Stomach (tissue), 9 donors: ENCODE measurements around the gene NKAIN2. TPM values are rescaled to one million over a fixed set of nuclear protein-coding genes. Genes with fewer than 3 reads are reported as not detected.

Experiments
- DNase-seq, 2 donors: peaks; one replicate each; pipeline versions ENCODE4 v3.0.0 to v3.0.0-alpha.2; 2013 to 2019
- H3K27ac ChIP-seq, 5 donors: fragments of 200-600 bp in 4 of 5; sonication (generic) in 4 of 5; one replicate each; pipeline ENCODE4 v1.5.1; 2013 to 2019; ENCODE audit warnings: mild to moderate bottlenecking in 1 of 5, moderate library complexity in 1 of 5
- H3K27me3 ChIP-seq, 3 donors: fragments of 200-600 bp; sonication (generic); one replicate each; pipeline ENCODE4 v1.5.1; 2017 to 2019; ENCODE audit warnings: mixed run types in 1 of 3
- H3K36me3 ChIP-seq, 4 donors: fragments of 200-600 bp; sonication (generic); 1 replicate in 3 of 4; 2 replicates in 1 of 4; pipeline ENCODE4 v1.5.1; 2016 to 2019
- H3K4me1 ChIP-seq, 4 donors: fragments of 200-600 bp; sonication (generic); one replicate each; pipeline ENCODE4 v1.5.1; 2016 to 2019
- H3K4me3 ChIP-seq, 4 donors: fragments of 200-600 bp; sonication (generic) in 3 of 4; one replicate each; pipeline ENCODE4 v1.5.1; 2016 to 2019; ENCODE audit warnings: mild to moderate bottlenecking in 1 of 4
- H3K9me3 ChIP-seq, 4 donors: fragments of 200-600 bp; sonication (generic); one replicate each; pipeline ENCODE4 v1.5.1; 2016 to 2019
- CTCF ChIP-seq, 7 experiments: fragments of 450-650 bp in 4 of 7; fragments of 200-600 bp in 3 of 7; sonication (generic) in 3 of 7; IDR thresholded peaks; one replicate each; pipeline ENCODE4 v1.5.1; 2016 to 2019; ENCODE audit warnings: antibody characterized with exemption in 7 of 7, control low read depth in 2 of 7, mild to moderate bottlenecking in 1 of 7
- EP300 ChIP-seq: sonication (generic); formaldehyde crosslinking; IDR thresholded peaks from one replicate; pipeline ENCODE4 v1.6.1; 2017; ENCODE audit warnings: antibody characterized with exemption
- POLR2A ChIP-seq, 4 donors: fragments of 450-650 bp; IDR thresholded peaks; one replicate each; pipeline ENCODE4 v1.6.1; 2016; ENCODE audit warnings: antibody characterized with exemption in 4 of 4, control low read depth in 2 of 4, mild to moderate bottlenecking in 1 of 4, moderate library complexity in 1 of 4
- POLR2AphosphoS5 ChIP-seq, 3 donors: sonication (generic); formaldehyde crosslinking; IDR thresholded peaks; one replicate each; pipeline ENCODE4 v1.6.1; 2016; ENCODE audit warnings: antibody characterized with exemption in 3 of 3
- WGBS, 5 donors: extraction: QIAGEN DNeasy Blood & Tissue Kit in 3 of 5; methylation state at CpG; one replicate each; pipeline versions ENCODE4 v1.1.5 to v1.1.7; 2013 to 2018; 5-methylcytosine and 5-hydroxymethylcytosine counted together
- intact Hi-C: fragments of 100-400 bp; cut with DNase I; formaldehyde crosslinking; loops from one replicate; pipeline ENCODE4 v1.15.1; 2023; ENCODE audit warnings: low total_unique reads
- polyA plus RNA-seq, 3 donors: library from polyadenylated mRNA; stranded (reverse); fragments of 200-250 nt; gene quantifications; one replicate each; pipeline ENCODE4 v1.2.3, GENCODE V29; 2013
- total RNA-seq, 5 donors: library from RNA; depleted of rRNA; stranded (reverse); fragments of >200 nt; gene quantifications; one replicate each; pipeline versions ENCODE4 v1.1.0 to v1.2.3, GENCODE V29; 2014 to 2016
- donor health status: healthy with polysubstance abuse.
- donor health status: Bipolar disorder and iron deficiency.
- donor health status: healthy.

Gene NKAIN2
- total and polyA plus RNA-seq, 8 donors, result 0.13 to 9.6 (median 1.5) TPM; not detected in 5

DNA sequence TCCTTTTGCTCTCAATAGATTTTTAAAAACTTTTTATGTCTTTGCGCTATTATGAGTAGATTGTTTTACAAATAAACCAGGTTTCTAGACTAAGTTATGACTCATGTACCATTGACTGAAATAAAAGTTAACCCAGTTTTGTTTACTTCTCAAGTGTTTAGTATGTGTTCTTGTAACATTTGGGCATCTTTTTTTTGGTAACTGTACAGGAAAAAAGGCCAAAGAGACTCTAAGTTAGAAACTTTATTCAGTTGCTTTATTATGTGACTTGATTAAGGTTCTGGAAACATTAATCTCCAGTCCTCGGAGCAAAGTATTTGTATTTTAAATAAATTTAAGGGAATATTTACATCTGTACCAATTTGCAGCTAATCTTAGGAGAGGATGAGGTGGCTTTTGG lies 2.9 kb downstream of the NKAIN2 start:
- H3K27me3 ChIP-seq, result peaks cover 0 to 47% (median 14%) of the 10 kb centered on the region in 3 donors
- intact Hi-C loops, result no loop called here
- WGBS, 5 donors, result 66 to 80% (median 75%) methylated on average over 2 of the region's 2 CpGs
- H3K27ac ChIP-seq, result no peak overlapping the region
- no peak for DNase-seq
- H3K4me3 ChIP-seq, result no peak overlapping the region
- H3K36me3 ChIP-seq, result no peaks in the 10 kb centered on the region
- no peak for TF ChIP-seq POLR2AphosphoS5 (IDR thresholded peaks at IDR 0.05)
- H3K4me1 ChIP-seq, result peaks cover 8 to 19% (median 18%) of the 10 kb centered on the region in 4 donors
- no peaks in the 10 kb centered on the region for H3K9me3 ChIP-seq

GRCh38 chr6:123808556-123808955 lies 4.9 kb downstream of the NKAIN2 start:
- intact Hi-C loops, result no loop called here
- H3K9me3 ChIP-seq, result no peaks in the 10 kb centered on the region
- no peak for TF ChIP-seq POLR2AphosphoS5 (IDR thresholded peaks at IDR 0.05)
- no peak for TF ChIP-seq CTCF (IDR thresholded peaks at IDR 0.05)
- no peak for TF ChIP-seq EP300
- TF ChIP-seq POLR2A (IDR thresholded peaks at IDR 0.05), result no peak
- peak in 1 of 2 donors; percentile 26 for DNase-seq
- H3K4me3 ChIP-seq, result no peak overlapping the region
- no peak overlapping the region for H3K27ac ChIP-seq
- no peaks in the 10 kb centered on the region for H3K36me3 ChIP-seq
- H3K4me1 ChIP-seq, result peaks cover 0 to 7% (median 5%) of the 10 kb centered on the region in 4 donors
- peaks cover 0 to 34% (median 6%) of the 10 kb centered on the region in 3 donors for H3K27me3 ChIP-seq
- WGBS, 5 donors, result 74 to 78% (median 76%) methylated on average over 3 of the region's 3 CpGs

DNA sequence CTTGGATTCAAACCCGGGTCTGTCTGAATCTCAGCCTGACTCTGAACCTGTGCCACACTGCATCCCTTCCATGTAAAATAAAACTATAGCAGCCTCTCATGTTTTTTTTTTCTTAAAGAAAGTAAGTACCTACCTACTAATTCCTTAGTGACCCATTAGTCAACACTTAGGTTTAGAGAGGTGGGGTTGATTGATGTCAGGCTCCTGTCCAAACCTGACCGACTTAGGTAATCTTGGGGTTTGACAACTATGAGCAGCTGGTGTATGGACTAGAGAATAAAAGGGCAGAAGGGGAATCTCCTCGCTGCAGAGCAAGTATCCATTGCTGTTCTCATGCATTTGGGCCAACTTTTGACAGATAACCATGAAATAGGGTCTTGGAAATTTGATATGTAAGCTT lies 6.5 kb downstream of the NKAIN2 start:
- 68 to 79% (median 73%) methylated on average over 3 of the region's 3 CpGs for WGBS, 5 donors

GRCh38 chr6:123810948-123811347 lies 7.3 kb downstream of the NKAIN2 start:
- TF ChIP-seq POLR2A (IDR thresholded peaks at IDR 0.05) (no peak), POLR2AphosphoS5 (IDR thresholded peaks at IDR 0.05) (no peak), EP300 (no peak), CTCF (IDR thresholded peaks at IDR 0.05) (no peak)
- no peaks in the 10 kb centered on the region for H3K9me3 ChIP-seq
- peaks cover 0 to 13% (median 0%) of the 10 kb centered on the region in 3 donors for H3K27me3 ChIP-seq
- H3K4me1 ChIP-seq, result no peaks in the 10 kb centered on the region
- no peak for DNase-seq
- WGBS, 5 donors, result 81 to 98% (median 84%) methylated on average over 2 of the region's 2 CpGs
- intact Hi-C loops, result no loop called here
- H3K27ac ChIP-seq, result no peak overlapping the region
- no peak overlapping the region for H3K4me3 ChIP-seq
- H3K36me3 ChIP-seq, result no peaks in the 10 kb centered on the region

More for the DNA sequence above, 6.5 kb downstream of the NKAIN2 start:
- no peak overlapping the region for H3K27ac ChIP-seq
- H3K27me3 ChIP-seq, result peaks cover 0 to 19% (median 0%) of the 10 kb centered on the region in 3 donors
- H3K4me3 ChIP-seq, result no peak overlapping the region
- no peak for DNase-seq
- H3K4me1 ChIP-seq, result no peaks in the 10 kb centered on the region
- intact Hi-C loops, result no loop called here
- no peaks in the 10 kb centered on the region for H3K9me3 ChIP-seq
- no peaks in the 10 kb centered on the region for H3K36me3 ChIP-seq
- TF ChIP-seq POLR2A (IDR thresholded peaks at IDR 0.05), result no peak
- TF ChIP-seq EP300, result no peak
- TF ChIP-seq POLR2AphosphoS5 (IDR thresholded peaks at IDR 0.05), result no peak

DNA sequence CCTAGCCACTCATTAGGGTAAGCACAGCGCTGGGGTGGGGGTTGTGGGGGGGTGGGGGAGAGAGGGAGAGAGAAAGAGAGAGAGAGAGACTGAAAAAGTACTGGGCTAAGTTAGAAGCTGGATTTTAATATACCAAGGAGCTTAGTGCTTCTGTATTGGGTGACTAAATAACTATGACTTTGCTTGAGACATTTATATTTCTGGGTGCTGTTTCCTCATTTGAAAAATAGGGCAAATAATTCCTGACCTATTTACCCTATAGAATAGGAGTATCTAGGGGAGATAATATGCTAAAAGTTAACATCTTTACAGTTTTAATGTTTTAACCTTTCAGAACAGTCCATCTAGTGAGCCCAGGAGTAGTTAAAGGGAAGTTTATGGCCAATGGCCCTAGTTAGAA lies 7.7 kb downstream of the NKAIN2 start:
- Histone ChIP-seq H3K4me3 (no peak overlapping the region), H3K27ac (no peak overlapping the region), H3K9me3 (no peaks in the 10 kb centered on the region), H3K27me3 (peaks cover 0 to 9% (median 0%) of the 10 kb centered on the region in 3 donors), H3K4me1 (no peaks in the 10 kb centered on the region), H3K36me3 (no peaks in the 10 kb centered on the region)
- TF ChIP-seq CTCF (IDR thresholded peaks at IDR 0.05), result no peak
- TF ChIP-seq POLR2AphosphoS5 (IDR thresholded peaks at IDR 0.05), result no peak
- no peak for TF ChIP-seq POLR2A (IDR thresholded peaks at IDR 0.05)
- no peak for TF ChIP-seq EP300
- intact Hi-C loops, result no loop called here
- no peak for DNase-seq
- WGBS, 5 donors, result 4 to 55% (median 31%) methylated on average over 1 of the region's 1 CpG
